GM21360 (cell line): ENCODE data around the gene NOS1AP.

Source experiments
- ATAC-seq: cut with Tn5 transposase; IDR thresholded peaks from one replicate; pipeline ENCODE4 v1.9.1; 2021; ENCODE audit warnings: mild to moderate bottlenecking, moderate library complexity; ENCODE audit not compliant: unreplicated experiment

Gene NOS1AP

GRCh38 chr1:162380061-162380846, 310.8 kb downstream of the NOS1AP start:
- no peak for ATAC-seq

GRCh38 chr1:162381383-162381782, 311.9 kb downstream of the NOS1AP start, which contains the start of gene C1orf226:
Gene C1orf226 (plus strand): TSS chr1:162381728. CDS start chr1:162381902, 174 bp downstream.
- no peak for ATAC-seq

GRCh38 chr1:162381941-162382750, 312.7 kb downstream of the NOS1AP start:
- no peak for ATAC-seq

GRCh38 chr1:162383091-162383490, 313.6 kb downstream of the NOS1AP start:
- no peak for ATAC-seq

GRCh38 chr1:162383516-162383915, 314.0 kb downstream of the NOS1AP start:
- no peak for ATAC-seq

- ATAC-seq = no peak
Observed at GRCh38 chr1:162384116-162384515, 314.6 kb downstream of the NOS1AP start.

- ATAC-seq = no peak
Observed at GRCh38 chr1:162384601-162385279, 315.2 kb downstream of the NOS1AP start.

GRCh38 chr1:162385280-162385623, 315.8 kb downstream of the NOS1AP start:
- ATAC-seq = no peak

GRCh38 chr1:162385702-162386101, 316.2 kb downstream of the NOS1AP start:
- no peak for ATAC-seq

GRCh38 chr1:162386292-162387225, 317.1 kb downstream of the NOS1AP start:
- no peak for ATAC-seq

- ATAC-seq = no peak
Observed at GRCh38 chr1:162387226-162388082, 318.0 kb downstream of the NOS1AP start.

GRCh38 chr1:162388083-162388594, 318.6 kb downstream of the NOS1AP start:
- ATAC-seq = no peak

GRCh38 chr1:162388615-162389014, 319.1 kb downstream of the NOS1AP start:
- ATAC-seq = no peak

- ATAC-seq = no peak
Observed at GRCh38 chr1:162389021-162389818, 319.7 kb downstream of the NOS1AP start.

GRCh38 chr1:162389971-162390370, 320.5 kb downstream of the NOS1AP start:
- ATAC-seq = no peak

GRCh38 chr1:162390396-162391185, 321.1 kb downstream of the NOS1AP start:
- ATAC-seq = no peak

GRCh38 chr1:162391790-162392563, 322.5 kb downstream of the NOS1AP start:
- no peak for ATAC-seq
